HTERT RPE-1 (cell line): Measurements from ENCODE around the gene EMCN.
"Not testable (repeated sequence)": the region's sequence is repeated elsewhere in the genome, so short reads cannot be mapped to it uniquely, and the experiment has no call there.

ENCODE experiments used
- in situ Hi-C: fragments of 300-500 bp; cut with MboI; formaldehyde crosslinking; loops from 4 replicates; pipeline ENCODE4 v1.14.3; 2020; ENCODE audit warnings: low sequenced_read_pairs

Gene EMCN

DNA sequence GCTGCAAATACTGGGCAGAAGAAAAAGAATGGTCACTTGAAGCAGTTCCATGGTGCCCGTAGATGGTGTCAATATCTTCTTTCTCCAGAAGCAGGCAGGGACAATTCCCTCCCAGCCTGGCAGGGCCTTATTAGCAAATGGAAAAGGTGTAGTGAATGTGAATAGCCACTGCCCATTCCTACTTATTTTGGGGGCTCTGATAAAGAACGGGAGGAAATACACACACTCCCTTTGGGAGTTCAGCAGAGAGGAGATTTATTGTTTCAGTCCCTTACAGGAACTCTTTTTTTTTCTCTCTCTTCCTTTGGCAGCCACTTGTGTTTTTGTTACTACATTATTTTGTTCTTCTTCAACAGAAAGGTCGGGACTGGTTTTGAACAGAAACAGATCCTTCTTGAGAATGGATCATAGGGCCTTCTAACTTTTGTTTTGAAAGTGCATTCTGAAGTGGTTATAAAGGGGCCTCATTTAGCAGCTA is at the start of gene EMCN:
Gene EMCN, minus strand, starts transcription at position 159 of the 478 bp plus-strand sequence. Its CDS starts 108 bp downstream, at position 51.
- in situ Hi-C loops, result no loop called here

GRCh38 chr4:100566396-100566795 is 48.6 kb upstream of the EMCN start:
- in situ Hi-C loops, result no loop called here

DNA sequence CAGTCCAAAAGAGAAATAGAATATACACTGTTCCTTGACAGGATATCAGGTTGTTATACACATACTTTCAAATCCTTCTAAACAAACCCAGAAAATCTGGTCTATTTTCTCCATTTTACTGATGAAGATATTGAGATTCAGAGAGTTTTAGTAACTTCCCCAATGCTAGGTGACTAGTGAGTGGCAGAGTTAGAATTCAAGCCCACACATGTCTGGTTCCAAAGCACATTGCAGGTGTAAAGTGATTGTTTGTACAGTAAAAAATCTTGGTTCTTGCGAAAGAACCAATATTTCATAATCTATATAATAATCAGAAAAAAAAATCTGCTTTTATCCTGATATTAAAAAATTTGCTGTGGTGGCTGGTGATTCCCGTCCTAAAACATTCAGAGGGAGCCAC is 39.5 kb upstream of the EMCN start:
- in situ Hi-C loops, result no loop called here

GRCh38 chr4:100555611-100556337 is 38.0 kb upstream of the EMCN start:
- in situ Hi-C loops, result no loop called here

DNA sequence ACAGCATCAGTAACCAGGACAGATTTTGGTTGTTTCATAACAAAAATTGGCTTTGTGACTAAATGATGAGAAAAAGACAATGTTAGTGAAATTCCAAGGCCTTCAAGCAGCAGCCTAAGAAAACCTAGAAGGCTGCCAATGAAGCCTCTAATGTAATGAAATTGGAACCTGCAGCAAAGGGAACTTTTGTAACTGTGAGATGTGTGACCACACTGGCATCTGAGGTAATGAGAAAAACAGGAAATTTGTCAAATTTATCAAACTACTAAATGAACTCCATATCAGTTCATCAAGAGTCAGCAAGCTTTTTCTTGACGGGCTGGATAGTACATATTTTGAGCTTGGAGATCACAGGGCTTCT is 30.4 kb upstream of the EMCN start:
- in situ Hi-C loops, result no loop called here

DNA sequence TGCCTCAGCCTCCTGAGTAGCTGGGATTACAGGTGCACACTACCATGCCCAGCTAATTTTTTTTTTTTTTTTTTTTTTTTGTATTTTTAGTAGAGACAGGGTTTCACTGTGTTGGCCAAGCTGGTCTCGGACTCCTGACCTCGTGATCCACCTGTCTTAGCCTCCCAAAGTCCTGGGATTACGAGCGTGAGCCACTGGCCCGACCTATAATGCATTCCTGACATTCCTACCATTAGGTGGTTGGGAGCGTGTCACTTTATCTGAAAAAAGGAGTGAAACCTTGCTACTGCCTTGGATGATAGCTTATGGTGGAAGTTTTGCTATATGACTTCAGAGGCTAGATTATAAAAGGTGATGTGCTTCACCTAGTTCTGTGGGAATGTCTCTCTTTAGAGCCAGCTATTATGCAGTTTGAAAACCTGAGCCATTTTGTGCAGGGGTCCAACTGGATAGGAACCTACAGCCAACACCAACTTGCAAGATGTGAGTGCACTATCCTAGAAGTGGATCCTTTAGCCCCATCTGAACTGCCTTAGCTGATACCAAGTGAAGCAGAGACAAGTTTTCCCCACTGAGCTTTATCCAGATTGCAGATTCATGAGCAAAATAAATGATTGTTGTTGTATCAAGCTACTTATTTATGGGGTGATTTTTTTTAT is 29.8 kb upstream of the EMCN start:
- in situ Hi-C loops, result no loop called here

GRCh38 chr4:100545427-100545826 is 27.6 kb upstream of the EMCN start:
- in situ Hi-C loops, result no loop called here

DNA sequence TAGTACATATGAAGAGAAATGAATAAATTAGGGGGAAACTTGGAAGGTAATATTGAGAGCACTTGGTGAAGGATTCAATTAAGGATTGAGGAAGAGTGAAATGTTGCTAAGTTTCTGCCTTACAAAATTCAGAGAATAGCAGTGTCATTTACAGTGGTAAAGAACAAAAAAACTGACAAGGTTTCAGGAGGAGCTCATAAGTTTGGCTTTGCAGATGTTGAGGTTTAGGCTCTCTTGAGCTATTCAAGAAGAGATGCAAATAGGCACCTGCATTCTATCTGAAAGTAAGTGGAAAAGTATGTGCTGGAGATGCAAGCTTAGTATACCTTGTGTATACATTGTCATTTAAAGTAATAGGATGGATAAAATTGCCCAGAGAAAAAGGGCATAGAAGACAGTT is 22.3 kb upstream of the EMCN start:
- in situ Hi-C loops, result no loop called here

DNA sequence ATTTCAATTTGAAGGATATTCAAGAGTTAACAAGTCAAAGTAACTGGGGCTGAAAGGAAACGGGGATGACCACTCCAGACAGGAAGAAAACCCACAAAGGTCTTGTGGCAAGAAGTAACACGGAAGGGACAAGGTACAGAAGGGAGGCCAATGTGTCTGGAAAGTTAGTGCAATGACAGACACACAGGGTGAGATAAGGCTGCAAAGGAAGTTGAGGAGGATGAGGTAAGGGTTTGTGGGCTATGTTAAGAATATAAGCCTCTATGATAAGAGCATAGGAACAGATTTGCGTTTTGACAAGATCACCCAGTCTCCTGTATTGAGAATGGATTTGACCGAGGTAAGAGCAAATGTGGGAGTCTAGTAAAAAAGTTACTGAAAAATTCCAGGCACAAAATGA is 21.9 kb upstream of the EMCN start:
- in situ Hi-C loops, result no loop called here

- in situ Hi-C loops, result no loop called here
These were observed 15.9 kb upstream of the EMCN start for GRCh38 chr4:100533741-100534140.

DNA sequence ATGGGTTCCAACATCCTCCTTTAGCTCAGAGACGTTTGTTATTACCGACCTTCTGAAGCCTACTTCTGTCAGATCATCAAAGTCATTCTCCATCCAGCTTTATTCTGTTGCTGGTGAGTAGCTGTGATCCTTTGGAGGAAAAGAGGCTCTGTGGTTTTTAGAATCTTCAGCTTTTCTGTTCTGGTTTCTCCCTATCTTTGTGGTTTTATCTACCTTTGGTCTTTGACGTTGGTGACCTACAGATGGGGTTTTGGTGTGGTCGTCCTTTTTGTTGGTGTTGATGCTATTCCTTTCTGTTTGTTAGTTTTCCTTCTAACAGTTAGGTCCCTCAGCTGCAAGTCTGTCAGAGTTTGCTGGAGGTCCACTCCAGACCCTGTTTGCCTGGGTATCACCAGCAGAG is 12.3 kb upstream of the EMCN start:
- in situ Hi-C loops, result not testable (repeated sequence)

GRCh38 chr4:100525686-100526085 is 7.9 kb upstream of the EMCN start:
- in situ Hi-C loops, result no loop called here

GRCh38 chr4:100519205-100519604 is 1.4 kb upstream of the EMCN start:
- in situ Hi-C loops, result no loop called here

DNA sequence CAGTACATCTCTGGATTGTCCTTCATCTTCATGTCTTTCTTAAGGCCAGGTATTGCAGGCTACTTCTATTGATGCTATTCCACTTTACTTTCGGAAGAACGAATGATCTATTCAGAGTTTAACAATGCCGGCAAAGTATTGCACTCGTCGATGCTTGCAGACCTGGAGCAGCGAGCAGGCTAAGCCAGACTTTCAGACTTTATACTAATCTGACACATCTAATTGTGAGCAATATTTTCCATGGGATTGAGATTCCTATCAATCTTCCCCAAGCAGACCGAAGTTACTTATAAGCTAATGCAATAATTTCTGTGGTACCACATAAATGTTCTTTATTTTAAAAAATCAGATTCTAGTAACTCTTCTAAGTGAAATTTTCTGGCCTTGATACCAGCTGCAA is 1.6 kb downstream of the EMCN start:
- in situ Hi-C loops, result no loop called here

DNA sequence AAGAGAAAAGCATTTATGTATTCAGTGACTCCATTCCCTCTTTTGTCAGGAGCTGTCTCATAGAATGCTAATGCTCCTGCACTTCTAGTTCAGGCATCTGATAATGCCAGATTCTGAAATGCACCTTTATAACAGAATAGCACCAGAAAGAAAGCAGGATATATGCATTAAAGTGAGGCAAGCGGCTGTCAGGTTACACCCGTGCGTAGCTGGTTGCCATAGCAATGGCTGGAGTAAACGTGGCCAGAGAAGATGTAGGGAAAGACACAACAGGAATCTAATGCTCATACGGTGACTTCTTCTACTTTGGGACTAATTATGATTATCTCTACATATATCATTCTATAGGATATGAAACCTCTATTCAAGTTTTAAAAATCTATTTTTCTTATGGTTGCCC is 5.9 kb downstream of the EMCN start:
- in situ Hi-C loops, result no loop called here

- in situ Hi-C loops, result no loop called here
These were observed 7.3 kb downstream of the EMCN start for GRCh38 chr4:100510551-100510950.

GRCh38 chr4:100509386-100509785 is 8.4 kb downstream of the EMCN start:
- in situ Hi-C loops, result no loop called here

DNA sequence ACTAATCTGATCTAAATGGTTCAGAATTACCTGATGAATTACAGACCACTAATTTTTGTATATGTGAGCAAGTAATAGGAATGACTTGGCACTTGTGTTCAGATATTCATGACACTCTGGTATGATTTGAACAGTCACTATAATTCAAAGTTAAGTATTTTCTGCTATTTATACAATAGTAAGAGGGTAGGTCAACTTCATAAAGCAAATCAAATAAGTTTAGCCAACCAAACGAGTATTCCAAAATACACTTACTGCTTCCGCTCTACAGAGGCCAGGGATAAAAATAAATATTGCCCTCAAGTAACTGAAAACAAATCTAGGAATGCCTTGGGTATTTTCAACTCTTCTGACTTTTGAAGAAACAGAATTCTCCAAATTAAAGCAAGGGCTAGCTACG is 9.1 kb downstream of the EMCN start:
- in situ Hi-C loops, result no loop called here

DNA sequence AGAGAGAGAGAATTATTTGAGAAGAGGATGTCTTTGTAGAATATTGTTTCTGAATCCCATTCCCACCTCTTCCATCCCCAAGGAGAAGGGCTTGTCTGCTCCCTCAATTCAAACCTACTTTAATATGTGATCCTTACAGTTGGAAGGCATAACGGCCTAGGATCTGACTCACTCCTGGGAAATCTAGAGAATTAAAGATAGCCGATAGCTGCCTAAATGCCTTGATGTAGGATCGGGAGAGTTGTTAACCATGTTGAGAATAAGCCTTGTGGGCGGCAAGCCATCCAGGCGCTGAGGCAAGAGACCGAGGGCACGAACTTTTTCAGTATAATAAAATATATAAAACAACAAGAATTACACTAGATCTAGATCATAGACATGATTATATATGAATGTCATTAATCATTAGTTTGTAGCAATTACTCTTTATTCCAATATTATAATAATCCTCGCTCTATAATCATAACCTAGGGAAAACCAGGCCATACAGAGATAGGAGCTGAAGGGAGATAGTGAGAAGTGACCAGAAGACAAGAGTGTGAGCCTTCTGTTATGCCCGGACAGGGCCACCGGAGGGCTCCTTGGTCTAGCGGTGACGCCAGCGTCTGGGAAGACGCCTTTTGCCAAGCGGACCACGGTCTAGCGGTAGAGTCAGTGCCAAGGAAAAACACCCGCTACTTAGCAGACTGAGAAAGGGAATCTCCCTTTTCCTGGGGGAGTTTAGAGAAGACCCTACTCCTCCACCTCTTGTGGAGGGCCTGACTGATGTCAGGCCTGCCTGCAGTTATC is 13.5 kb downstream of the EMCN start:
- in situ Hi-C loops, result no loop called here

- in situ Hi-C loops, result no loop called here
These were observed 20.0 kb downstream of the EMCN start for GRCh38 chr4:100497791-100498190.

DNA sequence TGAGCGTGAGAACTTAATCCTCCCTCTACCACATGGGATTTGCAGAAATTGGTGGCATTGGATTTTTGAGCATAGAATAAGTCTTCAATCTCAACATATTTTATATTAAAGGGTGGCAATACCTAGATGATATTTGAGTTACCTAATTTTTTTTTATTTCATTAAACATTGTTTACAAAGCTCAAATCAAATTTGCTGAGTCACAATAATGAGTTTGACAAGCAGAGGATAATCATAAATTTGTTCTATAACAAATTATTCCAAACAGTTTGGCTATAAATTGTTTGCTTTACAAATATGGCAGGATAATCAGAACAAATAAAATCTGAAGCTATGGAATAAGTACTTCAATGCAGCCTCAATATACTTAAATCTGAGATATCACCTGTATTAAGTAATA is 22.7 kb downstream of the EMCN start:
- in situ Hi-C loops, result no loop called here

DNA sequence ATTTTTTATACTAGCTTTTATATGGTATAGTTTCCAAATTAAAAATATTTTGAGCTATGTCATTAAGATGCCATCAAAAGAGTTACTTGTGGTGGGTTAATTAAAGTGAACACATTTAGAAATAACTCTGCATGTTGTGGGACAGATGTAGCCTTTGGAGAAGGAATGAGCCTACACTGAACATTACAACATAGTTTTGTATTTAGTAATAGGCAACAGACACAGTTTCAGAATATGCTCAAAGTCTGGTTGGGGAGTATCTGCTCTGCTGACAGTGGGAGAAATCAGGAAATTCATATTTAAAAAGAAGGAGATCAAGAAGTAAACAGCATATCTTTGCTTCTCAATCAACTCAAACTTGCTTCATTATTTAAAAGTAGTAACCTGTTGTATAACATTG is 23.7 kb downstream of the EMCN start:
- in situ Hi-C loops, result no loop called here
